Uterus (tissue), 4 donors: Measurements from ENCODE around the gene LHFPL6. TPM values are rescaled to one million over a fixed set of nuclear protein-coding genes. Genes with fewer than 3 reads are reported as not detected.

Experiments used
- DNase-seq, 2 donors: peaks; one replicate each; pipeline ENCODE4 v3.0.0-alpha.2; 2019 to 2020
- H3K27ac ChIP-seq, 2 donors: fragments of 200-600 bp; sonication (generic); 1 replicate in 1 of 2; 2 replicates in 1 of 2; pipeline ENCODE4 v1.5.1; 2016 to 2018
- H3K27me3 ChIP-seq, 2 donors: fragments of 200-600 bp; sonication (generic); one replicate each; pipeline ENCODE4 v1.5.1; 2018 to 2019; ENCODE audit warnings: control low read depth in 1 of 2
- H3K36me3 ChIP-seq, 2 donors: fragments of 200-600 bp; sonication (generic); one replicate each; pipeline ENCODE4 v1.5.1; 2019; ENCODE audit warnings: control low read depth in 1 of 2
- H3K4me1 ChIP-seq, 2 donors: fragments of 200-600 bp; sonication (generic); one replicate each; pipeline ENCODE4 v1.5.1; 2018 to 2019; ENCODE audit warnings: control low read depth in 1 of 2
- H3K4me3 ChIP-seq, 2 donors: fragments of 200-600 bp; sonication (generic); 1 replicate in 1 of 2; 2 replicates in 1 of 2; pipeline ENCODE4 v1.5.1; 2018 to 2019; ENCODE audit warnings: mild to moderate bottlenecking in 1 of 2
- H3K9me3 ChIP-seq, 2 donors: fragments of 200-600 bp; sonication (generic); one replicate each; pipeline ENCODE4 v1.5.1; 2019; ENCODE audit warnings: control low read depth in 1 of 2
- CTCF ChIP-seq, 4 experiments: fragments of 200-600 bp in 2 of 4; fragments of 450-650 bp in 2 of 4; sonication (generic) in 2 of 4; IDR thresholded peaks; one replicate each; pipeline ENCODE4 v1.5.1; 2016 to 2019; ENCODE audit warnings: antibody characterized with exemption in 4 of 4, mild to moderate bottlenecking in 2 of 4, moderate library complexity in 1 of 4
- POLR2A ChIP-seq, 2 donors: fragments of 450-650 bp; IDR thresholded peaks; one replicate each; pipeline ENCODE4 v1.6.1; 2016; ENCODE audit warnings: antibody characterized with exemption in 2 of 2, mild to moderate bottlenecking in 1 of 2, moderate library complexity in 1 of 2
- intact Hi-C: fragments of 100-400 bp; cut with DNase I; formaldehyde crosslinking; loops from one replicate; pipeline ENCODE4 v1.15.1; 2023; ENCODE audit warnings: low total_unique reads
- total RNA-seq, 4 donors: library from RNA; depleted of rRNA in 3 of 4; stranded (reverse); fragments of >200 nt in 3 of 4; gene quantifications; one replicate each; pipeline versions ENCODE4 v1.1.0 to v1.2.4, GENCODE V29; 2014 to 2023
- donor health status: DM: yes; HTN: yes; CAD: no.

LHFPL6 gene
- total RNA-seq, 4 donors from 2014 or later = 37.9 to 105 (median 86.8) TPM

- no peaks in the 10 kb centered on the region for H3K36me3 ChIP-seq
- H3K27me3 ChIP-seq = no peaks in the 10 kb centered on the region
- no peak overlapping the region for H3K27ac ChIP-seq
- peaks cover 0 to 7% of the 10 kb centered on the region in 2 donors for H3K4me1 ChIP-seq
- H3K9me3 ChIP-seq = no peaks in the 10 kb centered on the region
- TF ChIP-seq POLR2A (IDR thresholded peaks at IDR 0.05) (no peak), CTCF (IDR thresholded peaks at IDR 0.05) (no peak)
- intact Hi-C loops = no loop called here
- no peak for DNase-seq
- H3K4me3 ChIP-seq = no peak overlapping the region
These were observed 191.5 kb downstream of the LHFPL6 start for GRCh38 chr13:39411511-39411910.

- Histone ChIP-seq H3K4me3 (no peak overlapping the region), H3K9me3 (no peaks in the 10 kb centered on the region), H3K4me1 (peaks cover 0 to 7% of the 10 kb centered on the region in 2 donors), H3K27me3 (no peaks in the 10 kb centered on the region), H3K36me3 (no peaks in the 10 kb centered on the region), H3K27ac (peak overlapping the region; percentile 33 to 55)
- DNase-seq = no peak
- no peak for TF ChIP-seq CTCF (IDR thresholded peaks at IDR 0.05)
- intact Hi-C loops = no loop called here
These were observed 192.0 kb downstream of the LHFPL6 start for GRCh38 chr13:39410964-39411363.

- H3K4me1 ChIP-seq = peaks cover 0 to 7% of the 10 kb centered on the region in 2 donors
- TF ChIP-seq POLR2A (IDR thresholded peaks at IDR 0.05) (no peak), CTCF (IDR thresholded peaks at IDR 0.05) (no peak)
- H3K36me3 ChIP-seq = no peaks in the 10 kb centered on the region
- H3K27me3 ChIP-seq = no peaks in the 10 kb centered on the region
- H3K27ac ChIP-seq = peak overlapping the region; percentile 33 to 55
- intact Hi-C loops = no loop called here
- DNase-seq = peak in 1 of 2 donors; percentile 29
- no peak overlapping the region for H3K4me3 ChIP-seq
- H3K9me3 ChIP-seq = no peaks in the 10 kb centered on the region
These were observed 192.7 kb downstream of the LHFPL6 start for GRCh38 chr13:39410096-39410901.

GRCh38 chr13:39408512-39408911 is 194.5 kb downstream of the LHFPL6 start:
- no peaks in the 10 kb centered on the region for H3K9me3 ChIP-seq
- no peaks in the 10 kb centered on the region for H3K27me3 ChIP-seq
- H3K27ac ChIP-seq = no peak overlapping the region
- TF ChIP-seq POLR2A (IDR thresholded peaks at IDR 0.05) = no peak
- no peak for TF ChIP-seq CTCF (IDR thresholded peaks at IDR 0.05)
- H3K4me3 ChIP-seq = no peak overlapping the region
- no peak for DNase-seq
- H3K36me3 ChIP-seq = no peaks in the 10 kb centered on the region
- intact Hi-C loops = no loop called here
- no peaks in the 10 kb centered on the region for H3K4me1 ChIP-seq

- Histone ChIP-seq H3K27me3 (no peaks in the 10 kb centered on the region), H3K4me3 (no peak overlapping the region), H3K36me3 (no peaks in the 10 kb centered on the region), H3K4me1 (no peaks in the 10 kb centered on the region), H3K27ac (no peak overlapping the region), H3K9me3 (no peaks in the 10 kb centered on the region)
- no peak for DNase-seq
- intact Hi-C loops = no loop called here
- TF ChIP-seq CTCF (IDR thresholded peaks at IDR 0.05) = no peak
- no peak for TF ChIP-seq POLR2A (IDR thresholded peaks at IDR 0.05)
These were observed 195.2 kb downstream of the LHFPL6 start for GRCh38 chr13:39407786-39408185.
